SK-N-SH (cell line): ENCODE results near the gene PGP.

ENCODE experiments used
- CHD2 ChIP-seq: fragments of 150-350 bp; IDR thresholded peaks from 2 replicates; pipeline ENCODE4 v1.6.1; 2018; ENCODE audit warnings: low read length; ENCODE audit not compliant: partially characterized antibody
- CTCF ChIP-seq: fragments of 200-600 bp; sonication (generic); IDR thresholded peaks from 2 replicates; pipeline ENCODE4 v1.6.1; 2017; ENCODE audit warnings: antibody characterized with exemption, mild to moderate bottlenecking, moderate library complexity
- GABPA ChIP-seq: IDR thresholded peaks from 2 replicates; pipeline ENCODE4 v1.4.0; 2012; ENCODE audit warnings: low read depth, mild to moderate bottlenecking
- JUND ChIP-seq: IDR thresholded peaks from 2 replicates; pipeline ENCODE4 v1.4.0; 2012
- RAD21 ChIP-seq: IDR thresholded peaks from 2 replicates; pipeline ENCODE4 v1.6.1; 2012; ENCODE audit warnings: mild to moderate bottlenecking, low read length
- REST ChIP-seq: IDR thresholded peaks from 2 replicates; pipeline ENCODE4 v1.6.1; 2012; ENCODE audit warnings: mild to moderate bottlenecking, low read depth, low read length, moderate library complexity
- SMC3 ChIP-seq: IDR thresholded peaks from 2 replicates; pipeline ENCODE4 v1.6.1; 2012; ENCODE audit warnings: low read depth, low read length, improper control_type of control experiment
- ZBTB33 ChIP-seq: IDR thresholded peaks from 2 replicates; pipeline ENCODE4 v1.4.0; 2012; ENCODE audit warnings: low read depth, borderline replicate concordance
- TF ChIP-seq, protein P1 (sequence below): IDR thresholded peaks from 2 replicates; pipeline ENCODE4 v1.4.0; 2012; ENCODE audit warnings: low read depth

DNA sequence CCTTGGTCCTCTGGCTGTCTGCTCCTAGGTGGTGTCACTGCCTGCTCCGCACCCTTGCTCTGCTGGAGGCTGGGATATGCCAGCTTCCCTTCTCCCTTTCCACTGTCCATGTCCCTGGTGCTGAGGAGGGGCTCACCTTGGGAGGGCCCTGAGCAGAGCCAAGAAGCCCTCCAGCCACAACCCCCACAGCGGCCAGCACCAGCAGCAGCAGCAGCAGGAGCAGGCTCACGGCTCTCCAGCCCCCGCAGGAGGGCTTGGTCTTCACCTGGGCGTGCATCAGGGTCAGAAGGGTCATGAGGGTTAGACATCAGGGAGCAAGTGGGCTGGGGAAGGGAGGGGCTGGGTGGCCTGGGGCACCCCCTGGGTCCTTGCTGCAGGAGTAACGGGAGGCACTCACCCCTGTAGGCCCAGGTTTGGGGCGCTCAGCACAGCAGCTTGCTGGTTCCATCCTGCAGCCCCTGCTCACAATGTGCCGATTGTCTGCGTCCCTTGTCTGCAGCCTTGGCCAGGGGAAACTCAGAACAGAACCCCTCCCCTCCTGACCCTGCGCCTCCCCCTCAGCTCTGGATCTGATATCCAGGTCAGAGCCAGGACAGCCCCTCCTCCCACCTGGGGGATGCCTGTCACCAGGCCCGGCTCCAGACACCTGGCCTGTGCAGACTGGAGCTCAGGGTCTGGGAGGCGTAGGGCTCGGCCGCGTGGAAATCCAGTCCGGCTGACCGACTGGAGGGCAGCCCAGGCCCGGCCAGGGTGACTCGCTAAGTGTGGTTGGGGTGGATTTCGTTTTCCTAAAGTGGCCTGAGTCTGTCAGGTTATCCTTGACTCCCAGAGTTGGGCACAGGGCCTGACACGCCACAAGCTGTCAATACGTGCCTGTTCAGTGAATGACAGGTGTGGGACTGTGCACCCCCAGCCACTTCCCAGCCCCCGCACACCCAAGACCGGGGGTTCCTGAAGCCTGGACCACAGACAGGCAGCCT is 4.0 kb downstream of the PGP start, which contains the start of gene BRICD5:
- TF ChIP-seq REST, result no peak
- no peak for TF ChIP-seq CTCF
- TF ChIP-seq CHD2, result no peak
- TF ChIP-seq SMC3, result no peak
- TF ChIP-seq, protein P1, sequence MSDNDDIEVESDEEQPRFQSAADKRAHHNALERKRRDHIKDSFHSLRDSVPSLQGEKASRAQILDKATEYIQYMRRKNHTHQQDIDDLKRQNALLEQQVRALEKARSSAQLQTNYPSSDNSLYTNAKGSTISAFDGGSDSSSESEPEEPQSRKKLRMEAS, result no peak
- TF ChIP-seq GABPA, result no peak
- no peak for TF ChIP-seq JUND
- TF ChIP-seq RAD21, result no peak
- TF ChIP-seq ZBTB33, result no peak
